Spleen (tissue), 7 donors: Measurements from ENCODE around the gene CBLC.

Source experiments
- POLR2AphosphoS5 ChIP-seq, 3 donors: sonication (generic); formaldehyde crosslinking; IDR thresholded peaks; one replicate each; pipeline ENCODE4 v1.5.1; 2017; ENCODE audit warnings: antibody characterized with exemption in 3 of 3
- TF ChIP-seq, protein P1 (sequence below), 11 experiments: fragments of 200-600 bp in 7 of 11; fragments of 450-650 bp in 4 of 11; sonication (generic) in 4 of 11; IDR thresholded peaks in 8 of 11; conservative IDR thresholded peaks in 3 of 11; 1 replicate in 7 of 11; 2 replicates in 4 of 11; pipeline versions ENCODE4 v1.4.0 to v1.8.0; 2016 to 2021; ENCODE audit warnings: antibody characterized with exemption in 11 of 11, inconsistent platforms in 4 of 11, mild to moderate bottlenecking in 1 of 11
- donor health status: DM: no; HTN: no; CAD: no; lungs with moderate emphysema.
- donor health status: DM: no; HTN: no; CAD: no.
- donor health status: DM: no; HTN: no; CAD: no.

DNA sequence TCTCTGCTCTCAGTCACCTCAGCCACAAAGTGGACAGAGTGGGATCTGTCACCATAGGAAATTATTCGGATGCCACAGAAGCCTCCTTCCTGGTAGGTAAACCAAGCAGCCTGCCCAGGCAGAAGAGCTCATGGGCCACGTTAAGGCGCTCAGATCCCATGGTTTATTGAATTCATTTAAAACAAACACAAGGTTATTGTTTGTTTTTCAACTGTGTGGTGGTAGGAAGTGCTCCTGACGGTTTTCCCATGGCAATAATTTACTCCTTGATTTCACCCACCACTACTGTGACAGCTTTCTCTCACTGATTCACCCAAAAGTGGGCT, 45.6 kb downstream of the CBLC start:
- TF ChIP-seq, protein P1, sequence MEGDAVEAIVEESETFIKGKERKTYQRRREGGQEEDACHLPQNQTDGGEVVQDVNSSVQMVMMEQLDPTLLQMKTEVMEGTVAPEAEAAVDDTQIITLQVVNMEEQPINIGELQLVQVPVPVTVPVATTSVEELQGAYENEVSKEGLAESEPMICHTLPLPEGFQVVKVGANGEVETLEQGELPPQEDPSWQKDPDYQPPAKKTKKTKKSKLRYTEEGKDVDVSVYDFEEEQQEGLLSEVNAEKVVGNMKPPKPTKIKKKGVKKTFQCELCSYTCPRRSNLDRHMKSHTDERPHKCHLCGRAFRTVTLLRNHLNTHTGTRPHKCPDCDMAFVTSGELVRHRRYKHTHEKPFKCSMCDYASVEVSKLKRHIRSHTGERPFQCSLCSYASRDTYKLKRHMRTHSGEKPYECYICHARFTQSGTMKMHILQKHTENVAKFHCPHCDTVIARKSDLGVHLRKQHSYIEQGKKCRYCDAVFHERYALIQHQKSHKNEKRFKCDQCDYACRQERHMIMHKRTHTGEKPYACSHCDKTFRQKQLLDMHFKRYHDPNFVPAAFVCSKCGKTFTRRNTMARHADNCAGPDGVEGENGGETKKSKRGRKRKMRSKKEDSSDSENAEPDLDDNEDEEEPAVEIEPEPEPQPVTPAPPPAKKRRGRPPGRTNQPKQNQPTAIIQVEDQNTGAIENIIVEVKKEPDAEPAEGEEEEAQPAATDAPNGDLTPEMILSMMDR (IDR thresholded peaks at IDR 0.05 in 8 of 11, conservative IDR thresholded peaks at IDR 0.05 in 3 of 11): no peak
- no peak for TF ChIP-seq POLR2AphosphoS5 (IDR thresholded peaks at IDR 0.05)
